ENCODE results near the gene TTC28.

The TTC28 gene

GRCh38 chr22:28014211-28015045 is 665.2 kb downstream of the TTC28 start:
- DNase-seq = peak; percentile 40

- DNase-seq = no peak
These were observed 666.0 kb downstream of the TTC28 start for GRCh38 chr22:28013611-28014010.

GRCh38 chr22:28012832-28013460 is 666.7 kb downstream of the TTC28 start:
- DNase-seq = no peak

- no peak for DNase-seq
These were observed 670.3 kb downstream of the TTC28 start for GRCh38 chr22:28009272-28009827.

- DNase-seq = no peak
These were observed 671.0 kb downstream of the TTC28 start for GRCh38 chr22:28008649-28009048.

- DNase-seq = no peak
These were observed 671.6 kb downstream of the TTC28 start for GRCh38 chr22:28008056-28008455.

- no peak for DNase-seq
These were observed 673.4 kb downstream of the TTC28 start for GRCh38 chr22:28006271-28006670.

- DNase-seq = no peak
These were observed 674.1 kb downstream of the TTC28 start for GRCh38 chr22:28005513-28005912.

- no peak for DNase-seq
These were observed 675.6 kb downstream of the TTC28 start for GRCh38 chr22:28004021-28004420.

GRCh38 chr22:28002863-28003565 is 676.6 kb downstream of the TTC28 start:
- DNase-seq = no peak

GRCh38 chr22:28002181-28002700 is 677.4 kb downstream of the TTC28 start:
- DNase-seq = no peak

- DNase-seq = no peak
These were observed 678.3 kb downstream of the TTC28 start for GRCh38 chr22:28001171-28001835.

- DNase-seq = no peak
These were observed 679.3 kb downstream of the TTC28 start for GRCh38 chr22:28000361-28000760.

- no peak for DNase-seq
These were observed 679.8 kb downstream of the TTC28 start for GRCh38 chr22:27999876-28000275.

- no peak for DNase-seq
These were observed 680.9 kb downstream of the TTC28 start for GRCh38 chr22:27998511-27999410.

GRCh38 chr22:27997538-27997937 is 682.1 kb downstream of the TTC28 start:
- DNase-seq = no peak

GRCh38 chr22:27996981-27997380 is 682.7 kb downstream of the TTC28 start:
- no peak for DNase-seq

- DNase-seq = no peak
These were observed 683.1 kb downstream of the TTC28 start for GRCh38 chr22:27996529-27996925.

- DNase-seq = no peak
These were observed 683.7 kb downstream of the TTC28 start for GRCh38 chr22:27995801-27996528.

GRCh38 chr22:27994481-27995331 is 684.9 kb downstream of the TTC28 start:
- no peak for DNase-seq
